Measurements from ENCODE around the gene PAX2.

The PAX2 gene

DNA sequence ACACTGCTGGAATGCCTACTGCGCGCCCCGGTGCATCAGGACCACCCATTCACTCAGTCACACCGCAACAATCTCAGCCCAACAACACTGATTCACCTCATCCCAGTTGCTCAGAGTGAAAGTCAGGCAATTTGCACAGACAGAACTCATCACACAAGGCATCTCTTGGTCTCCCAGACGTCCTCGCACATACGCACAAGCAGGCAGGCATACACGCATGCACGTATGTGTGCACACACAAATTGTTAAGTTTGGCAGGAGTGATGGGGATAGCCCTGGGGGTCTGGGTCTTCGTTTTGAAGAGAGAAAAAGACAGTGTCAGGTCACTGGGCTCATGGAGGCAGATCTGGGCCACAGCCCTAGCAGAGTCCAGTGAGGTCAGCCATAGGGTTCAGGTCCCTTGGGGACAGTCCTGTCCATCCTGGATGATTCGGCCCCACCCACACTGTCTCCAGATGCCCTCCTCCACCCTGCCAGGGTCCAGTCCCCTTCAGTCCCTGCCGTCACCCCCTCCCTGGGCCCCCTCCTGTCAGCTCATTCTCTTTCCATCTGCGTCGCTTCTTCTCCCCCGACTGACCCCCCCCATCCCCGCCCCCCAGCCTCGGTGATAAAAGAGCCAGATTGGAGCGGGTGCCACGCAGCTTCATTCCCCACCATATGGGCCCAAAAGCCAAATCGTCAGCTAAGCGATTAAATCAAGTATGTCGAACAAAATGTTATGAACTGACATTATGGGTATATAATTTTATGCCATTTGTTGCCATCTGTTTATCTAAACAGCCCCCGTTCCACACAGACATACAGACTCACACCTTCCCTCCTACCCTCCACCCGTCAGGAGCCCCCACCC is 118.9 kb downstream of the PAX2 start:
- DNase-seq, result no peak

DNA sequence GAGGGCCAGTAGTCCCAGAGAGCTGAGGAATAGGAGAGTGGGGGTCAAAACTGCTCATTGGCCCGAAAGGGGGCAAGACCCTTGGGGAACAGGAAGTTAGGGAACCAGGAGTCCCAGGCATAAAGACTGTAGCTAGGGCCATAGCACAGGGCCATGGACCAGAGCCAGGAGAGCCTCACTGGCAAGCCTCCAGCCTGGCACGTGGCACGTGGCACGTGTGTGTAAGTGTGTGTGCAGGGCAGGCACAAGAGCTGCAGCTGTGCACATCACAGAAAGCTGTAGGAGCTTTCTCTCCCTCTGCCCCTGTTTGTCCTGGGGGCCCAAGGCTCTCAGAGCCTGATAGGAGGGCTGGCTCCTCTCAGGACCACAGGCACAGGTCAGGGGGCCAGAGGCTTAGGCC is 119.6 kb downstream of the PAX2 start:
- no peak for DNase-seq

DNA sequence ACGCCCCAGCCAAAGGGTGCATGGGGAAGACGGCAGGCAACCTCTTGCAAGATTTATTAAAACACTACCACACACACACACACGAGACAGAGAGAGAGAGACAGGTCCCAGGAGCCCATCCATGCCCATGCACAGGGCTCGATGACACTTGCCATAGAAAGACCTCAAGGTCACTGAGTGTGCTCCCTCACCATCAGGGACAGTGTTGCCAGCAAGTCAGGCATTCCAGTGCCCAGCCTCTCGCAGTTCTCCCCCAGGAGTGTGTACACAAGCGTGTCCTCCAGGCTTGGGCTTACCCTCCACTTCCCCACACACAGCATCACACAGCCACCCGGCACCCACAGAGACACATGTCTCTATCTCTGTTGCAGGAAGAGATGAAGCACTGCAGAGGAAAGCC is 120.6 kb downstream of the PAX2 start:
- DNase-seq, result no peak

DNA sequence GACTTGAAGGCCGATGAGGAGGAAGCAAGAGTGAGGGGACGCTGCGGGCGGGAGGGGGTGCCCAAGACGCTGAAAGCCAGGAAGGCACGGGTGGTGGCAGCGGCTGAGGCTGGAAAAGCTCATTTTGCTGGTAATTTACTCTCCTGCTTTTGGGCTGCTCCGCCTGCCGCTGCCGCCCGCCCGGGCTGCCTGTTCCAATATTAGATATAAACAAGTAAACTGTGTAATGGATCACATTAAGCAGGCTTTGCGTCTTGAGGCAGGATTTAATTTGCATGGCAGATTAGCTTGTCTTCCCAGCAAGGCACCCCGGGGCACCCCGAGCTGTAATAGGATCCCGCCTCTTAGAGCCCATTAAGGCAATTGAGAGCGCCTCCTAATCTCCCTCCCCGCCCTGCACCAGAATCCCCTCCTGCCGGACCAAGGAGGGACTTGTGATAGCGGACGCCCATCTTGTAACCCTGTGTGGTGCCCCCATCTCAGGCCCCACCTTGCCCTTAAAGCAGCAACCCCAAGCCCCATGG is 121.3 kb downstream of the PAX2 start:
- DNase-seq, result no peak

DNA sequence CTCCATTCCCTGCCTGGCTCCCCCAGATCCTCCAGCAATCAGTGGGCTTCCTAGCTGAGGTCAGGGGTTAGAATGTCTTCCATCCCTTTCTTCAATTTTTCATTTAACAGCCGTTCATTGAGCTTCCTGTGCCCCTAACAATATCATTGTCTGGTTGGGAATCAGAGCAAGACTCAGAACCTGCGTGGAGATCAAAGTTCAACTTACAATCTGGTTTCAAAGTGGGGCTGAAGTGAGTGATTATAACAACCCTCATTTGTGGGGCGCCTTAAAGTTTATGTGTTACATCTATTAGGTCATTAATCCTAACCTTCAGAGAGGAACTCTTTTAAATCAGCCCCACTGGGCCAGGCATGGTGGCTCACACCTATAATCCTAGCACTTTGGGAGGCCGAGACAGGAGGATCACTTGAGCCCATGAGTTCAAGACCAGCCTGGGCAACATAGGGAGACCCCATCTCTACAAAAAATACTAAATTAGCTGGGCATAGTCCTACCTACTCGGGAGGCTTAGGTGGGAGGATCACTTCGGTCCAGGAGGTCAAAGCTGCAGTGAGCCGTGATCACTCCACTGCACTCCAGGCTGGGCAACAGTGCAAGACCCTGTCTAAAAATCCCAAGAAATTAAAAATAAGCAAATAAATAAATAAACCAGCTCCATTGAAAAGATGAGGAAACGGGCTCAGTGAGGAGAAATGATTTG is 122.0 kb downstream of the PAX2 start:
- DNase-seq, result no peak

DNA sequence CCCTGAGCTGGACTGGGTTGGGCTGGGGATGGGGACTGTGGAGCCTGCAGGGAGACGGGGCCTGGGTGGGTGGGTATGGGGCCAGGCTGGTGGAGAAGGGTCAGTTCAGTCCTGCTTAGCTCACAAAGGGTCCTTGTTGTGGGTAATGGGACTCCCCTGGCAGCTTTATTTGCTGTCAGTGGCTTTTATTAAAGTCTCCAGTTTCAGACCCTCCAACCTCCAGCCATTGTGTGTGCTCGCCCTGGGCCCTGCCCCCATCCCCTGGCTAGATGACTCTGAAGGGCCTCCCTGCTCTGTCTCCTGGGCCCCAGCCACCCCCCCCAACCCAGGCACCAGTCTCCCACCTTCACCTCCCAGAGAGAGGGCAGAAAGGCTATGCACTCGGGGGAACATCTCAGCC is 123.0 kb downstream of the PAX2 start:
- DNase-seq, result no peak

DNA sequence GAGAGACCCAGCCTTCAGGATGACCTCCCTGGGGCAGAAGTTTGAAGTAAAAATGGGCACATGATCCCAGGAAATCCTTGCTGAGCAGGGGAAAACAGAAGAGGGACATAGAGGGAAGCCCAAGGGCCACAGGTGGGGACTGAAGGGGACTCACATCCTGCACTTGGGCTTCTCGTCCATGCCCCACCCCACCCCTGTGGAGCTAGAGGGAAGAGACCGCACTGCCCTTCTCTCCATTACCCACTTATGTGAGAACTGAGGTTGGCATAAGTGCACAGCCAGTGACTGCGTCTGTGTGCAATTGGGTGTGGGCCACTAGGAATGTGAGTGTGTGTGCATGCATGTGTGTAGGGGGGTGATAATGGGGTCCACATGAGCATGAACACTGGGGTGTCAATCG is 124.0 kb downstream of the PAX2 start:
- DNase-seq, result no peak

DNA sequence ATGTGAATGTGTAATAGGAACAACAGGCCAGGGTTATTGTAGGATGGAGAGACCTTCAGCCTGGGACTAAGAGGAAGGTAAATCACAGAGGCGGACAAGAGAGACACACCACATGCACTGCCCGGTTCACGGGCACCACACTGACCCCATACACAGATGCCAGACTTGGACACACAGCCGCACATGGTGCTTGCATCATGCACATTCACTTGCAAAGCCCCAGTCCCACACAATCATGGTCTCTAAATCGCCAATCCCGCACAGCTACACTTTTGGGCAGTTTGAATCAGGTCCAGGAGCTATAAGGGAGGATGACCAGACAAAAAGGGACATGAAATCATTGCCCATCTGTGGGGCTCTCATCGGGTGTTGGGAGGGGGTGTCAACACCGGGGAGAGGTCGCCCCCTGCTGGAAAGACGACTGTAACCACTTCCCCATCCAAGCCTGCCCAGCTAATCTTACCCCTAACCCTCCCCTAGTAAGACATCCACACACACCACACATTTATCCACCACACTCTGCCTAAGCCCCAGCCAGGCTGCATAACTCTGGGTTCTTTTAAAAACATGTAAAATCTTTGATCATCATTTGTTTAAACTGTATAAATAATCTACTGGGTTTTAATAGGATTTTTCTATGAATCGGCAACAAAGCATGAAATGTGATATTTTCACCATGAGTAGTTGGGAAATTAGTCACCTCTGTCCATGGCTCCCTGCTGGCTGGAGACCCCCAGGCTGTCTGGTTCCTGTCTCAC is 126.8 kb downstream of the PAX2 start:
- DNase-seq, result peak; percentile 22

DNA sequence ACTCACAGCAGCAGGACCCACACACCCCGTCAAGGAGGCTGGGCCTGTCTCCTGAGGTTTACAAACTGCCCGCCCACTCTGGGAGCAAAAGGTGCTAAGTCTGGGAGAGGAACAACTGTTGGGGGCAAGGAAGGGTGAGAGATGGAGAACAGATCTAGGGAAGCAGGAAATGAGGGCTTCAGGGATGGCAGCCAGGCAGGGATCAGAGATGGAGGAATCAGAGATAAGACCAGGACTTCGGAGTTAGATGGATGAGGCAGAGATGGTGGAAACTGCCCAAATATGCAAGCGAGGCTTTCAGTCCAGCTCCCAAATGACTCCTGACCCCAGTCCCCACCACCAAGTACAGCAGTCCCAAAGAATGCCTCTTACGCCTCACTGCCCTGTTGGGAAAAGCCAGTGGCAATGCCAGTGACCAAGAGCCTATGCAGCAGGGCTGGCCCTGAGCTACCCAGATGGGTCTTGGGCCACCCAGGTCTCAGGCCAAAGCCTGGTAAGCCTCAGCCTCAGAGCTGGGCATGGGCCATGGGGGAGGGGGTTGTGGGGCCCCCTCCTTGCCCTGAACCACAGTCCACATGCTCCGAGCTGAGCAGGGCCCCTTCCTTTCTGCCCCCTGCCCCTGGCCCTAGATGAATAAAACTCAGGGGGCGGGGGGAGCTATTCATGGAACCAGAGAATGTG is 127.9 kb downstream of the PAX2 start:
- no peak for DNase-seq

DNA sequence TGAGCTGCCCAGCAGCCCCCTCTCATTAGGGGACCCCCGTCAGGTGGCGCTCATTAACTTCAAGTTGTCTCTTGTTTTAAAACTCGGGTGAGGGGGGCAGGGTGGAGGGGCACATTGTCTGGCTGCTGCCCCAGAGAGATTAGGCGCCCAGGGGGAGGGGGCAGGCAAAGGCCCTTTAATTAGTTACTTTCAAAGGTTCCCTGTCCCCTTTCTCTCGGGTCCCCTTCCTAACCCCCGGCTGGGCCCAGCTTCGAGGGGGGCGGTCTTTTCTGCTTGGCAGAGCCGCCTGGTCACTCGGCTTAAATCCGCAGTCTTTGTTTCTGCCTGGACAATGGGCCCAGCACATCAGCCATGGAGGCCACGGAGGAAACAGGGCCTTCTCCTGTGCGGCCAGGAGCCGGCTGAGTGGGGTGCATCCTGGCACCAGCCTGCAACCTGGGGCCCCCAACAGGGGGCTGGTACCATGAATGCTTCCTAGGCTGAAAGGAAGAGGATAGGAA is 128.5 kb downstream of the PAX2 start:
- DNase-seq, result no peak

DNA sequence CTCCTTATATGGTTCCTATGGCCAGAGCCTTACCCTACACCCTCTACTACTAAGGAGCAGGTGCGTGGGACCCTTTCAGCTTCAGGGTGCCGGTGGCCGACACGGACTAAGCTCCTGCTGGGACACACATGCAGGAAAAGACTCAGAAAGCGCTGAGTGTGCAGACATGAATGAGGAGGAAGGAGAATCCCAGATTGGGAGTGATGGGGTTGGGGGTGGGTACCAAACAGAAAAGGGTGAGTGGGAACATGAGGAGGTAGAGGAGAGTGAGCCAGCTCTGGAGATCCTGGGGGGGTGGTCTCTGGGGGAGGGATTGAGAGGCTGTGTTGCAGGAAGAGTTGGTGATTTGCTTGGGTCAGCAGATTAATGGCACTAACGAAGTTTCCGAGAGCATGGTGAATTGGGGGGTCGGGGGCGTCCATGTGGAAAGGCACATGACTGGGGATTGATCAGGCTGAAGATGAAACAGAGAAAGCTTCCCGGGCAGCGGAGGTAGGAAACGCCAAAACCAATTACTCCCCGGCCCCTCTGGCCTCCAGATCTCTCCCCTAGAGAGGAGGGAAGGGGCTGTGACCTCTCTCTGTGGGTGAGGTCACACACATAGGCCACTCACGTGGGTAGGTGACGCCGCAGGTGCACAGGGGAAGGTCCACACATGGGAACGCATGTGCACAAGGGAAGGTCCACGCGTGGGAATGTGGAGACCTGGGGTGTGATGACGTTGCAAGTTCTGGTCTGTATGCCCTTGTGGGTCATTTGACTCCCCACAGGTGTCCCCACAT is 129.5 kb downstream of the PAX2 start:
- no peak for DNase-seq

DNA sequence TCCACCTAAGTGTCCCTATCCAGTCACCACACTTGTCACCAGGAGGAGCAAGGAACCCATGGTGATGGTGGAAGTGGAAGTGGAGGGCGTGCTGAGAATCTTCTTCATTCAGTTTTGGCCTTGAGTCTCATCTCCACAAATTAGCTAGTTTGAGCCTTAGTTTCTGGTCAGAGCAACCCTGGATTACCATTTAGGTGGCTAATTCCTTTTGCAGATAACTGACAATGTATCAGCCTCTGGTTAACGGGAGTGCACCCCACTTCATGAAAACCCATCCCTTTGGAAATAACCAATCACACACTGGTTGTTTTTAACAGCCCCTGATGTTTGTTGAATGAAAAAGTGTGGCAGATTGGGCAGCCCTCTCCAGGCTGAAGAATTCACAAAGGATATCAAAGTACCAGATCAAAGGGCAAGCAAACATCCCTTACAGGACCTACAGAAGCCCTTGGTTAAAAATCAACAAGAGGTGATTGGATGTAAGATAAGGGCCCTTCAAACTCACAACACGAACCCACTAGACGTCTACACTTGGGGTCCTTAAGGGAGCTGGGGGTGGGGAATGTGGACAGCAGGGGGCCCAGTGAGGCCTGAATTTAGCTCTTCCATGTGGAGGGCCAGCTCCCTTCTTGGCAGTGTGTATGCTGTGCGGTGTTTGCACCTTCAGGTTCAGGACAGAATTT is 130.2 kb downstream of the PAX2 start:
- DNase-seq, result no peak

DNA sequence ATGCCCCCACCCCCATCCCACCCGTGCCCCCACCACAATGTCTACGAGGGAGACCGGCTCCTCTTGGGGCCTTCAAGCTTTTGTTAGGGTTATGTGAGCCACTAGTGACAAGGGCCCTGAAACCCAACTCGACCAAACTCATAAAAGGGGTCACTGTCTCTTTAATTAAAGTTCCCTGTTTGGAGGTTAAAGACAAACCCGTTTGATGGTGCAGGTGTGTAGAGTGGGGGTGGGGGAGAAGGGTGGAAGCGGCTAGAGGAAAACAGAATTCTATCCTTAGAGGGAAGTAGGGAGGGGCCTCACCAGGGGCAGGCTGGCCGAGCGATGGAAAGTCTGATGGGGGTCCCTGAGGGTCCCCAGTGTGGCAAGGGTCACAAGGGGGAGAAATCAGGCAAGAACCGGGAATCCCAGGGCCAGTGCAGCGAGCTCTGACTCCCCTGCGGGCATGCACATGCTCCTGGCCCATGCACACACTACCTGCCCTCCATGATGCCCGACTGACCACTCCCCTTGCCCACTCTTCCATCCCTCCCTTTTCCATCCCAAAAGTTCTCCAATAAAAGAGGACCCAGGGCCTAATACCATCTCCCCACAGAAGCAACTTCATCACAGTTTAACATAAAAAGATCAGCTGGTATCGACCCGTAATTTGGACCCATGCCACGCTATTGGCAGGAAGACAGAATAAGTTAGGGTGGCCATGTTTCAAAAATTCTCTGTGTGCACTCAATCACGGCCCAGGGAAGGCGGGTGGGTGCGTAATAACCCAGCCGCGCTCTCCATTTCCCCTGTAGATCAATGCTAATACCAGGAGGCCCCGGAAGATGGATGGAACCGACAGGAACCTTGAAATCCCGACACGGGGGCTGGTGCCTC is 131.4 kb downstream of the PAX2 start:
- DNase-seq, result no peak

DNA sequence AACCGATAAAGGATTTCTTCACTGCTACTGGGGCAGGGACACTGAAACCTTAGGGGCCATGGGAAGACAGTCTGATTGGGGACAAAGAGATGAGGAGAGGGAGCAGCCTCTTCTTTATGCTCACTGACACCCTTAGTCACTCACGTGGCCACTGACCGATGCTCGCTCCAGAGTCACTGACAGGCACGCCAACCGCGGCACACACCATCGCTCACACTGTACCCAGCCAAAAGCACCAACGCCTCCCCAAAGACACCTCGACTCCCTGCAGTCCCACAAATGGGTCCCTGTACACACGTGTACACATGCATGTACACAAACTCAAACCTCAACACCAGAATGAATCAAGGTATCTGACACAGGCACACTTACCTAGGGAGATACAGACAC is 132.1 kb downstream of the PAX2 start:
- no peak for DNase-seq

DNA sequence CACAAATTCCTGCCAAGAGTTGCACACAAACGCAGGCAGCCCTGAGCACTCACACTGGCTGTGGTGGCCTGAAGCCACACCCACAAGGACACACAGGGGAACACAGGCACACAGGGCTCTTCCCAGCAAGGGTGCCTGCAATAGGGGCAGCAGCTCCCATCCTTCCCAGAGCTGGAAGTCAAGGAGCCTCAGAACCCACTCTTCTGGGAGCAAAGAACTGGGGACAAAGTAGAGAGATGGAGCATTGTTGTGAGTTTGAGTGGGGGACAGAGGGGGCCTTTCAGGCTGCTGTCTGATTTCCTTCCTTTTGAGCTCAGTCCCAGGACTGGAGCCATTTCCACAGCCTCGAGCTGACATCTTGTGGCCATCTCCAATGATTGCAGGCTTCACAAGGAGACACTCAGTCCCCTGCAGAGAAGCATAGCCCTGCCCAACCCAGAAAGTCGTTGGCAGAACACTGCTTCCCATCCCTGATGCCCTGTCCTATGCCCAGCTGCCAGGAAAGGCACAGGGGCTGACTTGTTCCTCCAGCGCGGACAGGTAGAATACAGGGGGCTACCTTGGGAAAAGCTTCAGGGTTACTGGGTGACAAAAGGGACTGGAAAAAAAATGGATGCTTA is 133.0 kb downstream of the PAX2 start:
- no peak for DNase-seq
